Sigmoid colon (tissue), 3 donors: ENCODE results near the gene GRIK1.

Source experiments
- CTCF ChIP-seq, 4 experiments: fragments of 450-650 bp in 3 of 4; fragments of 200-600 bp in 1 of 4; IDR thresholded peaks; one replicate each; pipeline ENCODE4 v1.5.1; 2016 to 2019; ENCODE audit warnings: antibody characterized with exemption in 4 of 4, mild to moderate bottlenecking in 3 of 4, moderate library complexity in 2 of 4
- POLR2A ChIP-seq, 2 donors: fragments of 450-650 bp; IDR thresholded peaks; one replicate each; pipeline ENCODE4 v1.6.1; 2016; ENCODE audit warnings: antibody characterized with exemption in 2 of 2, mild to moderate bottlenecking in 2 of 2, moderate library complexity in 2 of 2

GRCh38 chr21:29975776-29976175, 36.0 kb upstream of the GRIK1 start:
- no peak for TF ChIP-seq CTCF (IDR thresholded peaks at IDR 0.05)
- TF ChIP-seq POLR2A (IDR thresholded peaks at IDR 0.05): no peak
